WTC11 (cell line): Measurements from ENCODE around the gene ZKSCAN1. TPM values are rescaled to one million over a fixed set of nuclear protein-coding genes. Genes with fewer than 3 reads are reported as not detected.
A peak's percentile ranks its signal among the peaks of the same experiment; 100 is the strongest.

Experiments used
- ATAC-seq: fragments of 200-7000 bp; cut with Tn5 transposase; 2 replicates; pipeline ENCODE4 v1.10.0; 2021; ENCODE audit warnings: mild to moderate bottlenecking, moderate library complexity
- CTCF ChIA-PET: fragments of 300-600 bp; sonication (Branson Sonifier 250); formaldehyde crosslinking; loops from one replicate; lab custom pipeline; 2021; ENCODE audit warnings: antibody characterized with exemption; lab: Charles Lee
- POLR2A ChIA-PET: fragments of 350-600 bp; sonication (Branson Sonifier 250); formaldehyde crosslinking; loops from one replicate; lab custom pipeline; 2021; ENCODE audit warnings: antibody characterized with exemption; lab: Charles Lee
- DNase-seq: peaks from one replicate; pipeline ENCODE4 v3.0.0; 2021; ENCODE audit warnings: low spot score
- H3K27ac Mint-ChIP-seq: 2 replicates; pipeline ENCODE4 v1.8.0; 2021; ENCODE audit warnings: mixed read lengths
- H3K27me3 Mint-ChIP-seq: 2 replicates; pipeline ENCODE4 v1.8.0; 2021; ENCODE audit warnings: low read depth, mild to moderate bottlenecking, moderate library complexity, mixed read lengths
- H3K36me3 Mint-ChIP-seq: 2 replicates; pipeline ENCODE4 v1.8.0; 2021; ENCODE audit warnings: mixed read lengths
- H3K4me1 Mint-ChIP-seq: 2 replicates; pipeline ENCODE4 v1.8.0; 2022; ENCODE audit warnings: mixed read lengths
- H3K4me3 Mint-ChIP-seq: 2 replicates; pipeline ENCODE4 v1.8.0; 2021; ENCODE audit warnings: mild to moderate bottlenecking, moderate library complexity, mixed read lengths
- H3K9me3 Mint-ChIP-seq: 2 replicates; pipeline ENCODE4 v1.8.0; 2021; ENCODE audit warnings: mixed read lengths
- E2F1 ChIP-seq: sonication (generic); formaldehyde crosslinking; IDR thresholded peaks from 2 replicates; pipeline ENCODE4 v1.8.0; 2022; ENCODE audit warnings: mild to moderate bottlenecking, missing genetic modification reagents
- FOXK1 ChIP-seq: sonication (generic); formaldehyde crosslinking; IDR thresholded peaks from 2 replicates; pipeline ENCODE4 v1.8.0; 2022; ENCODE audit warnings: mild to moderate bottlenecking, moderate library complexity, missing genetic modification reagents
- GTF2I ChIP-seq: fragments of 250-450 bp; sonication (Bioruptor Pico); conservative IDR thresholded peaks from 2 replicates; pipeline ENCODE4 v1.4.0; 2021; ENCODE audit warnings: mild to moderate bottlenecking
- HMGXB4 ChIP-seq: sonication (generic); formaldehyde crosslinking; IDR thresholded peaks from 2 replicates; pipeline ENCODE4 v1.8.1; 2023; ENCODE audit warnings: mild to moderate bottlenecking, moderate library complexity, missing genetic modification reagents
- PRDM15 ChIP-seq: sonication (generic); formaldehyde crosslinking; IDR thresholded peaks from 2 replicates; pipeline ENCODE4 v1.8.0; 2022; ENCODE audit warnings: missing genetic modification reagents
- SOX15 ChIP-seq: fragments of 250-450 bp; sonication (Bioruptor Pico); IDR thresholded peaks from 2 replicates; pipeline ENCODE4 v1.9.0; 2021; ENCODE audit warnings: mild to moderate bottlenecking
- total RNA-seq: library from RNA; stranded (reverse); gene quantifications from 3 replicates; pipeline ENCODE4 v1.2.3, GENCODE V29; 2021
- TF ChIP-seq, protein P1 (sequence below): sonication (generic); formaldehyde crosslinking; IDR thresholded peaks from 2 replicates; pipeline ENCODE4 v1.8.0; 2023; ENCODE audit warnings: missing genetic modification reagents, mild to moderate bottlenecking, borderline replicate concordance
- TF ChIP-seq, protein P2 (sequence below): sonication (generic); formaldehyde crosslinking; IDR thresholded peaks from 2 replicates; pipeline ENCODE4 v1.8.1; 2023; ENCODE audit warnings: mild to moderate bottlenecking, missing genetic modification reagents
- TF ChIP-seq, protein P3 (sequence below): fragments of 200-600 bp; IDR thresholded peaks from 2 replicates; pipeline ENCODE4 v1.8.0; 2022; ENCODE audit warnings: antibody characterized with exemption
- TF ChIP-seq, protein P4 (sequence below): fragments of 250-450 bp; sonication (Bioruptor Pico); IDR thresholded peaks from 2 replicates; pipeline ENCODE4 v1.9.0; 2021; ENCODE audit warnings: mild to moderate bottlenecking, borderline replicate concordance
- TF ChIP-seq, protein P5 (sequence below): sonication (generic); formaldehyde crosslinking; IDR thresholded peaks from 2 replicates; pipeline ENCODE4 v1.8.0; 2022; ENCODE audit warnings: mild to moderate bottlenecking, missing genetic modification reagents

ZKSCAN1 gene
- total RNA-seq, 1 experiment from 2014 or later, result 46.6 TPM

GRCh38 chr7:100081535-100082102 lies 66.2 kb downstream of the ZKSCAN1 start, which contains the start of gene ZNF3:
ZNF3 (minus strand) TSS chr7:100081723; CDS start chr7:100077357, 4,366 bp downstream.
- H3K9me3 Mint-ChIP-seq, result peaks cover 5% of the 10 kb centered on the region; the same call in 1 of the 2 replicates
- POLR2A ChIA-PET, result interaction anchor here (1.1 to 3.7 kb wide), 4 partner anchors 9 to 49 kb away, joined by 3 to 56 read pairs (median 4); partner anchors contain the start of genes AP4M1 and MCM7
- peaks cover 23% of the 10 kb centered on the region for H3K4me1 Mint-ChIP-seq
- peak within 1 kb of the TSS; percentile 95 for H3K27ac Mint-ChIP-seq
- H3K36me3 Mint-ChIP-seq, result peaks cover 36% of the 10 kb centered on the region
- DNase-seq, result peak; percentile 98
- H3K27me3 Mint-ChIP-seq, result no peaks in the 10 kb centered on the region; the same call in 1 of the 2 replicates
- peak within 1 kb of the TSS; percentile 98 for H3K4me3 Mint-ChIP-seq
- ATAC-seq, result peak; percentile 86
- CTCF ChIA-PET, result interaction anchor here (1.1 to 1.9 kb wide), 8 partner anchors 20 to 168 kb away, joined by 3 to 23 read pairs (median 8); partner anchors contain the start of genes AP4M1, MBLAC1, MCM7 and ZKSCAN1
- TF ChIP-seq, protein P1, sequence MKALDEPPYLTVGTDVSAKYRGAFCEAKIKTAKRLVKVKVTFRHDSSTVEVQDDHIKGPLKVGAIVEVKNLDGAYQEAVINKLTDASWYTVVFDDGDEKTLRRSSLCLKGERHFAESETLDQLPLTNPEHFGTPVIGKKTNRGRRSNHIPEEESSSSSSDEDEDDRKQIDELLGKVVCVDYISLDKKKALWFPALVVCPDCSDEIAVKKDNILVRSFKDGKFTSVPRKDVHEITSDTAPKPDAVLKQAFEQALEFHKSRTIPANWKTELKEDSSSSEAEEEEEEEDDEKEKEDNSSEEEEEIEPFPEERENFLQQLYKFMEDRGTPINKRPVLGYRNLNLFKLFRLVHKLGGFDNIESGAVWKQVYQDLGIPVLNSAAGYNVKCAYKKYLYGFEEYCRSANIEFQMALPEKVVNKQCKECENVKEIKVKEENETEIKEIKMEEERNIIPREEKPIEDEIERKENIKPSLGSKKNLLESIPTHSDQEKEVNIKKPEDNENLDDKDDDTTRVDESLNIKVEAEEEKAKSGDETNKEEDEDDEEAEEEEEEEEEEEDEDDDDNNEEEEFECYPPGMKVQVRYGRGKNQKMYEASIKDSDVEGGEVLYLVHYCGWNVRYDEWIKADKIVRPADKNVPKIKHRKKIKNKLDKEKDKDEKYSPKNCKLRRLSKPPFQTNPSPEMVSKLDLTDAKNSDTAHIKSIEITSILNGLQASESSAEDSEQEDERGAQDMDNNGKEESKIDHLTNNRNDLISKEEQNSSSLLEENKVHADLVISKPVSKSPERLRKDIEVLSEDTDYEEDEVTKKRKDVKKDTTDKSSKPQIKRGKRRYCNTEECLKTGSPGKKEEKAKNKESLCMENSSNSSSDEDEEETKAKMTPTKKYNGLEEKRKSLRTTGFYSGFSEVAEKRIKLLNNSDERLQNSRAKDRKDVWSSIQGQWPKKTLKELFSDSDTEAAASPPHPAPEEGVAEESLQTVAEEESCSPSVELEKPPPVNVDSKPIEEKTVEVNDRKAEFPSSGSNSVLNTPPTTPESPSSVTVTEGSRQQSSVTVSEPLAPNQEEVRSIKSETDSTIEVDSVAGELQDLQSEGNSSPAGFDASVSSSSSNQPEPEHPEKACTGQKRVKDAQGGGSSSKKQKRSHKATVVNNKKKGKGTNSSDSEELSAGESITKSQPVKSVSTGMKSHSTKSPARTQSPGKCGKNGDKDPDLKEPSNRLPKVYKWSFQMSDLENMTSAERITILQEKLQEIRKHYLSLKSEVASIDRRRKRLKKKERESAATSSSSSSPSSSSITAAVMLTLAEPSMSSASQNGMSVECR (CRISPR knock-in tag), result peak; percentile 69
- TF ChIP-seq PRDM15 (CRISPR knock-in tag) (no peak), GTF2I (CRISPR knock-in tag) (no peak), HMGXB4 (CRISPR knock-in tag) (peak; percentile 96), E2F1 (CRISPR knock-in tag) (peak; percentile 57; the same call in 1 of the 2 replicates), FOXK1 (CRISPR knock-in tag) (peak; percentile 97), SOX15 (CRISPR knock-in tag) (no peak)
- TF ChIP-seq, protein P2, sequence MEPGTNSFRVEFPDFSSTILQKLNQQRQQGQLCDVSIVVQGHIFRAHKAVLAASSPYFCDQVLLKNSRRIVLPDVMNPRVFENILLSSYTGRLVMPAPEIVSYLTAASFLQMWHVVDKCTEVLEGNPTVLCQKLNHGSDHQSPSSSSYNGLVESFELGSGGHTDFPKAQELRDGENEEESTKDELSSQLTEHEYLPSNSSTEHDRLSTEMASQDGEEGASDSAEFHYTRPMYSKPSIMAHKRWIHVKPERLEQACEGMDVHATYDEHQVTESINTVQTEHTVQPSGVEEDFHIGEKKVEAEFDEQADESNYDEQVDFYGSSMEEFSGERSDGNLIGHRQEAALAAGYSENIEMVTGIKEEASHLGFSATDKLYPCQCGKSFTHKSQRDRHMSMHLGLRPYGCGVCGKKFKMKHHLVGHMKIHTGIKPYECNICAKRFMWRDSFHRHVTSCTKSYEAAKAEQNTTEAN (CRISPR knock-in tag), result peak; percentile 91
- TF ChIP-seq, protein P3, sequence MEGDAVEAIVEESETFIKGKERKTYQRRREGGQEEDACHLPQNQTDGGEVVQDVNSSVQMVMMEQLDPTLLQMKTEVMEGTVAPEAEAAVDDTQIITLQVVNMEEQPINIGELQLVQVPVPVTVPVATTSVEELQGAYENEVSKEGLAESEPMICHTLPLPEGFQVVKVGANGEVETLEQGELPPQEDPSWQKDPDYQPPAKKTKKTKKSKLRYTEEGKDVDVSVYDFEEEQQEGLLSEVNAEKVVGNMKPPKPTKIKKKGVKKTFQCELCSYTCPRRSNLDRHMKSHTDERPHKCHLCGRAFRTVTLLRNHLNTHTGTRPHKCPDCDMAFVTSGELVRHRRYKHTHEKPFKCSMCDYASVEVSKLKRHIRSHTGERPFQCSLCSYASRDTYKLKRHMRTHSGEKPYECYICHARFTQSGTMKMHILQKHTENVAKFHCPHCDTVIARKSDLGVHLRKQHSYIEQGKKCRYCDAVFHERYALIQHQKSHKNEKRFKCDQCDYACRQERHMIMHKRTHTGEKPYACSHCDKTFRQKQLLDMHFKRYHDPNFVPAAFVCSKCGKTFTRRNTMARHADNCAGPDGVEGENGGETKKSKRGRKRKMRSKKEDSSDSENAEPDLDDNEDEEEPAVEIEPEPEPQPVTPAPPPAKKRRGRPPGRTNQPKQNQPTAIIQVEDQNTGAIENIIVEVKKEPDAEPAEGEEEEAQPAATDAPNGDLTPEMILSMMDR, result peak; percentile 86
- TF ChIP-seq, protein P4, sequence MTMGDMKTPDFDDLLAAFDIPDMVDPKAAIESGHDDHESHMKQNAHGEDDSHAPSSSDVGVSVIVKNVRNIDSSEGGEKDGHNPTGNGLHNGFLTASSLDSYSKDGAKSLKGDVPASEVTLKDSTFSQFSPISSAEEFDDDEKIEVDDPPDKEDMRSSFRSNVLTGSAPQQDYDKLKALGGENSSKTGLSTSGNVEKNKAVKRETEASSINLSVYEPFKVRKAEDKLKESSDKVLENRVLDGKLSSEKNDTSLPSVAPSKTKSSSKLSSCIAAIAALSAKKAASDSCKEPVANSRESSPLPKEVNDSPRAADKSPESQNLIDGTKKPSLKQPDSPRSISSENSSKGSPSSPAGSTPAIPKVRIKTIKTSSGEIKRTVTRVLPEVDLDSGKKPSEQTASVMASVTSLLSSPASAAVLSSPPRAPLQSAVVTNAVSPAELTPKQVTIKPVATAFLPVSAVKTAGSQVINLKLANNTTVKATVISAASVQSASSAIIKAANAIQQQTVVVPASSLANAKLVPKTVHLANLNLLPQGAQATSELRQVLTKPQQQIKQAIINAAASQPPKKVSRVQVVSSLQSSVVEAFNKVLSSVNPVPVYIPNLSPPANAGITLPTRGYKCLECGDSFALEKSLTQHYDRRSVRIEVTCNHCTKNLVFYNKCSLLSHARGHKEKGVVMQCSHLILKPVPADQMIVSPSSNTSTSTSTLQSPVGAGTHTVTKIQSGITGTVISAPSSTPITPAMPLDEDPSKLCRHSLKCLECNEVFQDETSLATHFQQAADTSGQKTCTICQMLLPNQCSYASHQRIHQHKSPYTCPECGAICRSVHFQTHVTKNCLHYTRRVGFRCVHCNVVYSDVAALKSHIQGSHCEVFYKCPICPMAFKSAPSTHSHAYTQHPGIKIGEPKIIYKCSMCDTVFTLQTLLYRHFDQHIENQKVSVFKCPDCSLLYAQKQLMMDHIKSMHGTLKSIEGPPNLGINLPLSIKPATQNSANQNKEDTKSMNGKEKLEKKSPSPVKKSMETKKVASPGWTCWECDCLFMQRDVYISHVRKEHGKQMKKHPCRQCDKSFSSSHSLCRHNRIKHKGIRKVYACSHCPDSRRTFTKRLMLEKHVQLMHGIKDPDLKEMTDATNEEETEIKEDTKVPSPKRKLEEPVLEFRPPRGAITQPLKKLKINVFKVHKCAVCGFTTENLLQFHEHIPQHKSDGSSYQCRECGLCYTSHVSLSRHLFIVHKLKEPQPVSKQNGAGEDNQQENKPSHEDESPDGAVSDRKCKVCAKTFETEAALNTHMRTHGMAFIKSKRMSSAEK (CRISPR knock-in tag), result no peak
- TF ChIP-seq, protein P5, sequence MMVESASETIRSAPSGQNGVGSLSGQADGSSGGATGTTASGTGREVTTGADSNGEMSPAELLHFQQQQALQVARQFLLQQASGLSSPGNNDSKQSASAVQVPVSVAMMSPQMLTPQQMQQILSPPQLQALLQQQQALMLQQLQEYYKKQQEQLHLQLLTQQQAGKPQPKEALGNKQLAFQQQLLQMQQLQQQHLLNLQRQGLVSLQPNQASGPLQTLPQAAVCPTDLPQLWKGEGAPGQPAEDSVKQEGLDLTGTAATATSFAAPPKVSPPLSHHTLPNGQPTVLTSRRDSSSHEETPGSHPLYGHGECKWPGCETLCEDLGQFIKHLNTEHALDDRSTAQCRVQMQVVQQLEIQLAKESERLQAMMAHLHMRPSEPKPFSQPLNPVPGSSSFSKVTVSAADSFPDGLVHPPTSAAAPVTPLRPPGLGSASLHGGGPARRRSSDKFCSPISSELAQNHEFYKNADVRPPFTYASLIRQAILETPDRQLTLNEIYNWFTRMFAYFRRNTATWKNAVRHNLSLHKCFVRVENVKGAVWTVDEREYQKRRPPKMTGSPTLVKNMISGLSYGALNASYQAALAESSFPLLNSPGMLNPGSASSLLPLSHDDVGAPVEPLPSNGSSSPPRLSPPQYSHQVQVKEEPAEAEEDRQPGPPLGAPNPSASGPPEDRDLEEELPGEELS (CRISPR knock-in tag), result 0 out of 2 replicates have a peak, but pooled peaks have one; percentile 34
